Left ventricle myocardium inferior (tissue), 1 donor: ENCODE data around the gene PARD3B. TPM values are rescaled to one million over a fixed set of nuclear protein-coding genes. Genes with fewer than 3 reads are reported as not detected.

Experiments used
- DNase-seq: peaks from one replicate; pipeline ENCODE4 v3.0.0-alpha.2; 2020
- H3K27ac ChIP-seq: fragments of 200-600 bp; replicated peaks from 2 replicates; pipeline ENCODE4 v1.8.0; 2021
- H3K27me3 ChIP-seq: fragments of 200-600 bp; 2 replicates; pipeline ENCODE4 v1.8.0; 2021; ENCODE audit warnings: low read depth
- H3K36me3 ChIP-seq: fragments of 200-600 bp; 2 replicates; pipeline ENCODE4 v1.8.0; 2021
- H3K4me1 ChIP-seq: fragments of 200-600 bp; 2 replicates; pipeline ENCODE4 v1.8.0; 2021
- H3K4me3 ChIP-seq: fragments of 200-600 bp; 2 replicates; pipeline ENCODE4 v1.8.0; 2021; ENCODE audit warnings: mild to moderate bottlenecking, moderate library complexity
- H3K9me3 ChIP-seq: fragments of 200-600 bp; replicated peaks from 2 replicates; pipeline ENCODE4 v1.8.0; 2021
- CTCF ChIP-seq: fragments of 200-600 bp; IDR thresholded peaks from 2 replicates; pipeline ENCODE4 v1.8.0; 2021; ENCODE audit warnings: antibody characterized with exemption, mild to moderate bottlenecking, borderline replicate concordance
- intact Hi-C: fragments of 100-400 bp; cut with micrococcal nuclease; formaldehyde crosslinking; loops from one replicate; pipeline ENCODE4 v1.11.0; 2022
- total RNA-seq: library from RNA; stranded (reverse); fragmentation: NEBNext Ultra II Directional; extraction: Animal tissue kit (Norgen Biotek cat#: 25700); gene quantifications from one replicate; pipeline ENCODE4 v1.2.1, GENCODE V29; 2021
- donor health status: DM: no; HTN: yes; CAD: no; lungs with severe emphysema.

Gene PARD3B
- total RNA-seq, 1 donor from 2014 or later = 9.1 TPM

- Histone ChIP-seq H3K4me1 (no peaks in the 10 kb centered on the region), H3K27ac (no peak overlapping the region), H3K4me3 (no peak overlapping the region), H3K36me3 (no peaks in the 10 kb centered on the region), H3K27me3 (no peaks in the 10 kb centered on the region), H3K9me3 (no peaks in the 10 kb centered on the region)
- TF ChIP-seq CTCF = no peak
- intact Hi-C loops = no loop called here
- DNase-seq = no peak
Observed at GRCh38 chr2:205333351-205333750, 788.1 kb downstream of the PARD3B start.

GRCh38 chr2:205337274-205337673, 792.0 kb downstream of the PARD3B start:
- intact Hi-C loops = no loop called here
- no peaks in the 10 kb centered on the region for H3K27me3 ChIP-seq
- no peaks in the 10 kb centered on the region for H3K9me3 ChIP-seq
- H3K4me3 ChIP-seq = no peak overlapping the region
- H3K36me3 ChIP-seq = no peaks in the 10 kb centered on the region
- no peak for TF ChIP-seq CTCF
- DNase-seq = no peak
- H3K27ac ChIP-seq = no peak overlapping the region
- no peaks in the 10 kb centered on the region for H3K4me1 ChIP-seq

GRCh38 chr2:205338156-205338555, 792.9 kb downstream of the PARD3B start:
- H3K4me3 ChIP-seq = no peak overlapping the region
- intact Hi-C loops = no loop called here

GRCh38 chr2:205343103-205343502, 797.8 kb downstream of the PARD3B start:
- no peaks in the 10 kb centered on the region for H3K4me1 ChIP-seq
- no peaks in the 10 kb centered on the region for H3K27me3 ChIP-seq
- no peak overlapping the region for H3K27ac ChIP-seq
- no peak overlapping the region for H3K4me3 ChIP-seq
- TF ChIP-seq CTCF = no peak
- no peaks in the 10 kb centered on the region for H3K36me3 ChIP-seq
- no peaks in the 10 kb centered on the region for H3K9me3 ChIP-seq
- intact Hi-C loops = no loop called here
- DNase-seq = no peak

More at GRCh38 chr2:205338156-205338555, 792.9 kb downstream of the PARD3B start:
- H3K4me1 ChIP-seq = no peaks in the 10 kb centered on the region
- no peaks in the 10 kb centered on the region for H3K27me3 ChIP-seq
- no peak for TF ChIP-seq CTCF
- DNase-seq = no peak
- no peak overlapping the region for H3K27ac ChIP-seq
- H3K9me3 ChIP-seq = no peaks in the 10 kb centered on the region
- no peaks in the 10 kb centered on the region for H3K36me3 ChIP-seq

- Histone ChIP-seq H3K36me3 (no peaks in the 10 kb centered on the region), H3K27me3 (no peaks in the 10 kb centered on the region), H3K9me3 (no peaks in the 10 kb centered on the region), H3K4me3 (no peak overlapping the region), H3K27ac (no peak overlapping the region), H3K4me1 (no peaks in the 10 kb centered on the region)
- TF ChIP-seq CTCF = no peak
- intact Hi-C loops = no loop called here
- DNase-seq = no peak
Observed at GRCh38 chr2:205346649-205347048, 801.4 kb downstream of the PARD3B start.

- Histone ChIP-seq H3K27ac (no peak overlapping the region), H3K4me3 (no peak overlapping the region), H3K4me1 (no peaks in the 10 kb centered on the region), H3K9me3 (no peaks in the 10 kb centered on the region), H3K36me3 (no peaks in the 10 kb centered on the region), H3K27me3 (no peaks in the 10 kb centered on the region)
- intact Hi-C loops = no loop called here
- TF ChIP-seq CTCF = no peak
- no peak for DNase-seq
Observed at GRCh38 chr2:205347899-205348298, 802.6 kb downstream of the PARD3B start.
